Activated naive CD8-positive, alpha-beta T cell treated with anti-CD3 and anti-CD28 coated beads, Interleukin-2, amount 50 U/mL, for 16 hours (primary cell): ENCODE results near the gene C10orf62.
"Not testable (repeated sequence)": the region's sequence is repeated elsewhere in the genome, so short reads cannot be mapped to it uniquely, and the experiment has no call there.

Source experiments
- DNase-seq: peaks from one replicate; pipeline ENCODE4 v3.0.0-alpha.2; 2020; ENCODE audit warnings: low read depth, low spot score

C10orf62 gene

DNA sequence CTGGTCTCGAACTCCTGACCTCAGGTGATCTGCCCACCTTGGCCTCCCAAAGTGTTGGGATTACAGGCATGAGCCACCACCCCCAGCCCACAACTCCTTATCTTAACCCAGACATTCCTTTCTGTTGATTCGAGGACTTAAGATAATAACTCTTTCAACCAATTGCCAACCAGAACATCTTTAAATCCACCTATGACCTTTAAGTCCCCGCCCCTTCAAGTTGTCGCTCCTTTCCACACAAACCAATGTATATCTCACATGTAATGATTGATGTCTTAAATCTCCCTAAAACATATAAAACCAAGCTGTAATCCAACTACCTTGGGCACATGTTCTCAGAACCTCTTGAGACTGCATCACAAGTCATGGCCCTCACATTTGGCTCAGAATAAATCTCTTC is 24.7 kb upstream of the C10orf62 start:
- DNase-seq = no peak

- no peak for DNase-seq
These were observed 23.1 kb upstream of the C10orf62 start for GRCh38 chr10:97566336-97566996.

DNA sequence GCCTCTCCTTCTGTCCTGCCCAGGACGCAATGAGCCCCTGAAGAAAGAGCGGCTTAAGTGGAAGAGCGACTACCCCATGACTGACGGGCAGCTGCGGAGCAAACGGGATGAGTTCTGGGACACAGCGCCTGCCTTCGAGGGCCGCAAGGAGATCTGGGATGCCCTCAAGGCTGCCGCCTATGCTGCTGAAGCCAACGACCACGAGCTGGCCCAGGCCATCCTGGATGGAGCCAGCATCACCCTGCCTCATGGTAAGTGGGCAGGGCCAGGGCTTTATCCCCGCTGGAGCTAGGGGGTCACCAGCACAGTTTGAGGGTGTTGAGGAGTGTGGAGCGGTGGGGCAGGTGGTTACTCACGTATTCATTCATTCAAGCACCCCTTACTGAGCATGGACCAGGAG is 21.6 kb upstream of the C10orf62 start:
- DNase-seq = no peak

- DNase-seq = no peak
These were observed 19.3 kb upstream of the C10orf62 start for GRCh38 chr10:97570146-97570788.

DNA sequence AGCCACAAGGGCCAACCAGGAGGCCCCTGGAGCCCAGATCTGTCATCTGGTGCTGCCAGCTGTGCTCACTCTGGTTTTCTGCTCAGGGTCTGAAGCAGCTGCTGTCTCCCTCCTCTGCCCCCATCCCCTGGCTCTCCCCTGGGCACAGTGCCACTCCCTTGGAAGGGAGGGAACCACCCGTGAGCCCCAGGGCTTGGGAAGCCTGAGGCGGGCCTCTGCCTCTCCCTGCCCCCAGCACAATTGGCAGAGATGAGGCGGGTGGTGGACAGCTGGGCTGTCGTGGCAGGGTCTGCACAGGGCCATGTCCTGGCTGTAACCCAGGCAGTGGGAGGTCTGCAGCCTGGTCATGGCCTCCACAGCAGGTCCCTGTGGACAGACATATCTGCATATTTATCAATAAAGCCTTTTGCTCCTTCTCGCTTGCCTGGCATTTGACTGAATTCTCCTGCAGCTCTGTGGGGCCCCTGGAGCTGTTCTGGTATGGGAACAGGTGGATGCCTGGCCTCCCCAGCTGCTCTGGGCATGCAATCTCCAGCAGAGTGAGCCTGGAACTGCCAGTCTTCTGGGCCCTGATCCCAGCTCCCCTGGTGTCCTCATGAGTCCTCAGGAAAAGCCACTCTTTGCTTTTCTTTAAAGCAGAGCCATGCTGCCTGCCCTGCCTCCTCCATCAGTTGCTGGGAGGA is 18.6 kb upstream of the C10orf62 start:
- no peak for DNase-seq

GRCh38 chr10:97571622-97572021 is 17.9 kb upstream of the C10orf62 start:
- no peak for DNase-seq

- DNase-seq = no peak
These were observed 17.1 kb upstream of the C10orf62 start, which contains the start of gene ANKRD2 for GRCh38 chr10:97572214-97572989. Gene ANKRD2 (plus strand): TSS chr10:97572779. CDS start chr10:97572789, 10 bp downstream.

DNA sequence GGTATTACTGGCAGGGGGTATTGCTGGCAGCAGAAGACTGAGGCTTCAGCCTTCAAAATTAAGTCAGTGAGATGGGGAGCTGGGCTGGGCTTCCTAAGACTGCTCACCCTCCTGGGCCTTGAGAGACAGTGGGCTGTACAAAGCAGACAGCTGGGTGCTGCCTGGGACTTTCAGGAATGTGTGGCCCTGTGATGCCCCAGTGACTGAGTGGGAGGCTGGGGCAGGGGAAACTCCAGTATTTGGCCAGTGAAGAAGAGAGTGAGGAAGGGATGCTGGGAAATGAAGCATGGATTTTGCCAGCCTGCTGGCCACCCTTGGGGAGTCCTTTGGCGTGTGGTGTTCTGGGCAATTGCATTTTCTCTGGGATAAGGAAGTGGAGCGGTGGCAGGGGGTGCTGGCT is 16.5 kb upstream of the C10orf62 start:
- DNase-seq = no peak

DNA sequence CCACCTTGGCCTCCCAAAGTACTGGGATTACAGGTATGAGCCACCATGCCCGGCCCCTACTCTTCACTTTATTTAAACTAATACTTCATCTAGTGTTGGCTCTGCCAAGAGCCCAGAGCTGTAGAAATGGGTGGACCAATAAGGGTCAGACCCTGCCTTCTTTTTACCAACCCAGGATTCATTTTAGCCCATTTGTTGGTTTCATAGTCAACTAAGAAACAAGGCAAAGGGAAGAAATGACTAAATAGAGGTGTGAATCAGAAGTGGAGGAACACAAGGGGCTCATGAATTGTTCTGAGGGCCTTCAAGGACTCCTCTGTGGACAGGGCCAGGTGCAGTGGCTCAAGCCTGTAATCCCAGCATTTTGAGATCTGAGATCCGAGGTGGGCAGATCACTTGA is 15.8 kb upstream of the C10orf62 start:
- DNase-seq = no peak

GRCh38 chr10:97574374-97575126 is 15.0 kb upstream of the C10orf62 start:
- DNase-seq = no peak

- DNase-seq = no peak
These were observed 14.3 kb upstream of the C10orf62 start for GRCh38 chr10:97575127-97575668.

GRCh38 chr10:97576487-97576886 is 13.0 kb upstream of the C10orf62 start:
- DNase-seq = not testable (repeated sequence)

DNA sequence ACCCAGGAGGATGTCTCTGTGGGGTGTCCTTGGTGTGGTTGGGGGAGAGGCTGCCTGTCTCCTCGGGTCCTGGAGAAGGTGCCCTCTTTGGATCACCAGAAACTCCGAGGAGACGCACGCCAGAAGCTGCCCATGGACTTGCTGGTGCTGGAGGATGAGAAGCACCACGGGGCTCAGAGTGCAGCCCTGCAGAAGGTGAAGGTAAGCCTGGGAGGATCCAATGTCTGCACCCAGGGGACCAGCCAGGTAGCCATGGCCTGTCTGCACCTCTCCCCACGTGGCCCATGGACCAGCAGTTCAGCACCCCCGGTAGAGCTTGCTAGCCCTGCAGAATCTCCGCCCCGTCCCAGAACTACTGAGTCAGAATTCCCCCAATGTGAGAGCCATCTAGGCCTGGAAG is 11.8 kb upstream of the C10orf62 start:
- DNase-seq = no peak

- DNase-seq = no peak
These were observed 11.2 kb upstream of the C10orf62 start for GRCh38 chr10:97578171-97578844.

DNA sequence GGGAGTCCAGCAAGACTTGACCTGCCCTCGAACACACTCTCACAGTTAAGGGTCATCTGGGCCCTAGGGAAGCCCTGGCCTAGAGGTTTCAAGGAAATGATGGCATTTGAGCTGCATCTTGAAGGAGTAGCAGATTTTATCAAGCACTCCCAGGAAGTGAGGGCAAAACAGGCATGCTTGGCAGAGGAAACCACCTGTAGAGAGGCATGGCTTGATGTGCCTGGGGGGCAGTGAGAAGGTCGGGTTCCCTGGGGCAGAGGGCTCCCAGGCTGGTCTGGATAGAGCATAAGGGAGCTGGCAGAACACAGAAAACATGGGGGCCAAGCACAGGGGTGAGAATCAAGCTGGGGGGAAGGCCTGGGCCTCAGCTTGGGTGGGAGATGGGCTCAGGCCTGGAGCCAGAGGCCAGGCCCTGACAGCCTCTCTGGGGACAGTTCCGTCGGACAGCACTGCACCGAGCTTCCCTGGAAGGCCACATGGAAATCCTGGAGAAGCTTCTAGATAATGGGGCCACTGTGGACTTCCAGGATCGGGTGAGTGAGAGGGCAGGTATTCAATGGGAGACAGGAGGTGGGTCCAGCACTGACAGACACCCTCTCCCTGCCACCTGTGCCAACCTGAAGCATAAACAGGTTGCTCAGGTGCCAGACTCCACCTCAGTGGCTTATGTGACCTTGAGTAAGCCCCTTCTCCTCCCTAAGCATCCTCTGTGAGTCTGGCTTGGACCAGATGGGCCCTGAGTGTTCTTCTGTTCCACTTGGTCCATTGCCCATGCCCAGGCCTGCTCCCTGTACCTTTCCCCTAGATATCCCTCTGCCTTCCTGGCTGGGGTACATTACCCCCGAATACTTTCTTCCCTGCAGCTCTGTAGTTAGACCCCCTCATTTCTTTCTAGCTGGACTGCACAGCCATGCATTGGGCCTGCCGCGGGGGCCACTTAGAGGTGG is 8.8 kb upstream of the C10orf62 start:
- no peak for DNase-seq

DNA sequence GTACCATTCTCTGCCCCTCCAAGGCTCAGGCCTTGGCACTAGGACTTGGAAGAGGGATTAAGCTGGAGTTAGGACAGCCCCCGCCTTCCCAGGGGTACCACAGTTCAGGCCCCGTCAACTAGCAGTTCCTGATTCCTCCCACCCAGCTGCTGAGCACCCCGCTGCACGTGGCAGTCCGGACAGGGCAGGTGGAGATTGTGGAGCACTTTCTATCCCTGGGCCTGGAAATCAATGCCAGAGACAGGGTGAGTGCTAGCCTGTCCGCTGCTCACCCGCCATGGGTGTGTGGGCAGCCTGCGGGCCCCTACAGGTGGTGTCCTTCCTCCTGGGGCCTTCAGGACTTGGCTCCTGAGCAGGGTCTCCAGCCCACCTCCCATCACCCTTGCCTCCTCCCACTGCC is 7.4 kb upstream of the C10orf62 start:
- no peak for DNase-seq

GRCh38 chr10:97583476-97583875 is 6.0 kb upstream of the C10orf62 start:
- DNase-seq = no peak

DNA sequence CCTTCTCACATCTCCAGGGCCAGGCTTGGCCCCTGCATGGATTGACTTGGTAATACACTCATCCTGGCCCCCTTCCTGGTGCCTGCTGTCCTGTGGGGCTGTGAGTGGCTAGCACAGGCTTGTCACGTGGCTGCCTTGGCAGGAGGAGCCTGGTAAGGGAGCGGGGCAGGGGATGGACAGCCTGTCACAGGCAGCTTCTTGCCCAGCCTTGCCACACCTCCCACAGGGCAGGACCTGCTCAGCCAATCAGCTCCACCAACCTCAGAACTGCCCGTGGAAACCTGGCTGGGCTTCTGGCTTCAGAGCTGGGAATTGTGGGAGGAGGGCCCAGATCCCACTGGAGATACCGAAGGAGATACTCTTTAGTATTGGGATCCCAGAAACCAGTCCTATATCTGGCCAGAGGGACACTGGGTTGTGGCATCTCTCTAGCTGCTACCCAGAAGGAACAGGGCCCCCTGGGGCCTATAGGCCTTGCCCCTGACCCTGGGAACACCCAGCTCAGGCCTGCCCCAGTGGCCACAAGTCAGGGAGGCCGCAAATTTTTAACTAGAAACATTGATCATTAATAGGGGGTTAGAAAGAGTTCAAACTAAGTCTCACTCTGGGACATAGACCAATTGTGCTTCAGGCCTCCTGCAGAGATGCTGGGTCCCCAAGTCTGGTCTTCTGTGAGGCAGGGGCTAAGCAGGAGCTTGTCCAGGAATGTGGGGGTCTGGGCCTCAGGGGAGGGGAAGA is 5.3 kb upstream of the C10orf62 start, which contains the start of gene HOGA1:
Gene HOGA1 (plus strand): TSS at position 330 of the 738 bp plus-strand sequence. CDS start 315 bp downstream, at position 645.
- no peak for DNase-seq
